ENCODE data around the gene UBE4B. TPM values are rescaled to one million over a fixed set of nuclear protein-coding genes. Genes with fewer than 3 reads are reported as not detected.
"Not testable (repeated sequence)": the region's sequence is repeated elsewhere in the genome, so short reads cannot be mapped to it uniquely, and the experiment has no call there.

The UBE4B gene
- total RNA-seq, 1 donor from 2014 or later = 63.7 TPM

DNA sequence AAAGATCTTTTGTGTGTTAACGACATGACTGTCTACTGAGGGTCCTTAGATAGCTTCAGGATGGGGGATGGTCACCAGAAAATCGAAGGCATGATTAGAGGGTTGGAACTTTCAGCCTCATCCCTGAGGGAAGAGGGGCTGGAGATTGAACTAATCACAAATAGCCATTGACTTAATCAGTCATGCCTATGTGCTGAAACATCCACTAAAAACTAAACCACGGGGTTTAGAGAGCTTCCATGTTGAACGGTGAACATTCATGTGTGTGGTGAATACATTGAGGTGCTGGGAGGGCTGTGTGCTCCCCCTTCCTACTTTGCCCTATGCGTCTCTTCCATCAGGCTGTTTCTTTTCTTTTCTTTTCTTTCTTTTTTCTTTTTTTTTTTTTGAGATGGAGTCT is 18.7 kb upstream of the UBE4B start:
- Mint-ChIP-seq H3K4me1 (peaks cover 12% of the 10 kb centered on the region), H3K27me3 (ENCODE audit: low read depth) (no peaks in the 10 kb centered on the region), H3K4me3 (no peak overlapping the region), H3K27ac (no peak overlapping the region), H3K36me3 (no peaks in the 10 kb centered on the region), H3K9me3 (no peaks in the 10 kb centered on the region)
- TF ChIP-seq, protein P1, sequence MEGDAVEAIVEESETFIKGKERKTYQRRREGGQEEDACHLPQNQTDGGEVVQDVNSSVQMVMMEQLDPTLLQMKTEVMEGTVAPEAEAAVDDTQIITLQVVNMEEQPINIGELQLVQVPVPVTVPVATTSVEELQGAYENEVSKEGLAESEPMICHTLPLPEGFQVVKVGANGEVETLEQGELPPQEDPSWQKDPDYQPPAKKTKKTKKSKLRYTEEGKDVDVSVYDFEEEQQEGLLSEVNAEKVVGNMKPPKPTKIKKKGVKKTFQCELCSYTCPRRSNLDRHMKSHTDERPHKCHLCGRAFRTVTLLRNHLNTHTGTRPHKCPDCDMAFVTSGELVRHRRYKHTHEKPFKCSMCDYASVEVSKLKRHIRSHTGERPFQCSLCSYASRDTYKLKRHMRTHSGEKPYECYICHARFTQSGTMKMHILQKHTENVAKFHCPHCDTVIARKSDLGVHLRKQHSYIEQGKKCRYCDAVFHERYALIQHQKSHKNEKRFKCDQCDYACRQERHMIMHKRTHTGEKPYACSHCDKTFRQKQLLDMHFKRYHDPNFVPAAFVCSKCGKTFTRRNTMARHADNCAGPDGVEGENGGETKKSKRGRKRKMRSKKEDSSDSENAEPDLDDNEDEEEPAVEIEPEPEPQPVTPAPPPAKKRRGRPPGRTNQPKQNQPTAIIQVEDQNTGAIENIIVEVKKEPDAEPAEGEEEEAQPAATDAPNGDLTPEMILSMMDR (IDR thresholded peaks at IDR 0.05; ENCODE audit: unreplicated experiment) = no peak
- no peak for DNase-seq (ENCODE audit: low spot score in 2 of 2, unreplicated experiment in 2 of 2)

DNA sequence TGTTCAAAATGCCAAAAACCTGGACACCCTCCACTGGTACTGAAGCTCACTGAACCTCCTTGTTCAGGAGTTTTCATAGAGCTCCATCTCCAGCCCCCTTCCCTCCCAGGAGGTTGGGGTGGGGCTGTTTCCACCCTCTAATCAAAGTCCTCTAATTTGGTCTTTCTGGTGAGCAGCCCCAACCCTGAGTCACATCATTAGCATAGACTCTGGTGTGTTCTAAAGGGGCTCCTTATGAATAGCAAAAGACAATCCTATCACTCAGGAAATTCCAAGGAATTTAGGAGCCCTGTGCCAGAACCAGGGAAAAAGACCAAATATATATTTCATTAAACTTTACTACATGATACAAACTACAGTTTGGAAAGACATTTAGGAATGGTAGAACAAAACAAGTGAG is 13.2 kb upstream of the UBE4B start:
- DNase-seq (ENCODE audit: low spot score in 2 of 2, unreplicated experiment in 2 of 2) = no peak
- peak overlapping the region; percentile 47 for H3K27ac Mint-ChIP-seq
- no peak overlapping the region for H3K4me3 Mint-ChIP-seq
- H3K9me3 Mint-ChIP-seq = no peaks in the 10 kb centered on the region
- no peaks in the 10 kb centered on the region for H3K36me3 Mint-ChIP-seq
- no peaks in the 10 kb centered on the region for H3K27me3 Mint-ChIP-seq (ENCODE audit: low read depth)
- TF ChIP-seq, protein P1 (IDR thresholded peaks at IDR 0.05; ENCODE audit: unreplicated experiment) = no peak
- peaks cover 12% of the 10 kb centered on the region for H3K4me1 Mint-ChIP-seq

- no peak for DNase-seq (ENCODE audit: low spot score in 2 of 2, unreplicated experiment in 2 of 2)
- Mint-ChIP-seq H3K27me3 (ENCODE audit: low read depth) (no peaks in the 10 kb centered on the region), H3K9me3 (no peaks in the 10 kb centered on the region)
Measured at GRCh38 chr1:10020086-10020485, 12.7 kb upstream of the UBE4B start.

GRCh38 chr1:10020678-10021077 is 12.1 kb upstream of the UBE4B start:
- not testable (repeated sequence) for DNase-seq (ENCODE audit: low spot score in 2 of 2, unreplicated experiment in 2 of 2); H3K9me3 Mint-ChIP-seq; H3K27ac Mint-ChIP-seq; H3K36me3 Mint-ChIP-seq; H3K27me3 Mint-ChIP-seq (ENCODE audit: low read depth); H3K4me3 Mint-ChIP-seq; H3K4me1 Mint-ChIP-seq

More at GRCh38 chr1:10020086-10020485, 12.7 kb upstream of the UBE4B start:
- no peak overlapping the region for H3K27ac Mint-ChIP-seq
- no peaks in the 10 kb centered on the region for H3K36me3 Mint-ChIP-seq
- H3K4me3 Mint-ChIP-seq = no peak overlapping the region
- TF ChIP-seq, protein P1 (IDR thresholded peaks at IDR 0.05; ENCODE audit: unreplicated experiment) = no peak
- peaks cover 10% of the 10 kb centered on the region for H3K4me1 Mint-ChIP-seq

- H3K9me3 Mint-ChIP-seq; H3K4me1 Mint-ChIP-seq; H3K4me3 Mint-ChIP-seq; DNase-seq (ENCODE audit: low spot score in 2 of 2, unreplicated experiment in 2 of 2); H3K27me3 Mint-ChIP-seq (ENCODE audit: low read depth); H3K36me3 Mint-ChIP-seq: not testable (repeated sequence)
- peak overlapping the region; percentile 52 for H3K27ac Mint-ChIP-seq
Measured at GRCh38 chr1:10021992-10022391, 10.8 kb upstream of the UBE4B start.

- H3K36me3 Mint-ChIP-seq = no peaks in the 10 kb centered on the region
- TF ChIP-seq, protein P1 (IDR thresholded peaks at IDR 0.05; ENCODE audit: unreplicated experiment) = no peak
- DNase-seq (ENCODE audit: low spot score in 2 of 2, unreplicated experiment in 2 of 2) = no peak
- no peaks in the 10 kb centered on the region for H3K27me3 Mint-ChIP-seq (ENCODE audit: low read depth)
- H3K27ac Mint-ChIP-seq = peak overlapping the region; percentile 7
- H3K4me3 Mint-ChIP-seq = no peak overlapping the region
- H3K9me3 Mint-ChIP-seq = no peaks in the 10 kb centered on the region
- peaks cover 3% of the 10 kb centered on the region for H3K4me1 Mint-ChIP-seq
Measured at GRCh38 chr1:10022656-10023055, 10.1 kb upstream of the UBE4B start.

DNA sequence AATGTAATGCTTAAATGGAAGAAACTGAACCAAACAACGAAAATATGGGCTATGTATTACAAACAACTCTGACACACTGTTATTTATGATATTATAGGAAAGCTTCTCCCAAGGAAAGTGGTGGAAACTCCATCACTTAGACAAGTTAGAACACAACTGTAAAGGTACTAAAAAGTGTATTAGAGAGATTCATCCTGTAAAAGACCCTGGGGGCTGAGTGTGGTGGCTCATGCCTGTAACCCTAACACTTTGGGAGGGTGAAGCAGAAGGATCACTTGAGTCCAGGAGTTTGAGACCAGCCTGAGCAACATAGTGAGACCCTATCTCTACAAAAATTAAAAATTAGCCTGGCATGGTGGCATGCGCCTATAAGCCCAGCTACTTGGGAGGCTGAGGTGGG is 7.4 kb upstream of the UBE4B start:
- Mint-ChIP-seq H3K9me3 (no peaks in the 10 kb centered on the region), H3K4me3 (no peak overlapping the region), H3K27ac (no peak overlapping the region), H3K36me3 (no peaks in the 10 kb centered on the region), H3K27me3 (ENCODE audit: low read depth) (no peaks in the 10 kb centered on the region), H3K4me1 (peaks cover 3% of the 10 kb centered on the region)
- no peak for DNase-seq (ENCODE audit: low spot score in 2 of 2, unreplicated experiment in 2 of 2)
- TF ChIP-seq, protein P1 (IDR thresholded peaks at IDR 0.05; ENCODE audit: unreplicated experiment) = no peak
